ENCODE data around the gene TRDMT1.

TRDMT1 gene, protein sequence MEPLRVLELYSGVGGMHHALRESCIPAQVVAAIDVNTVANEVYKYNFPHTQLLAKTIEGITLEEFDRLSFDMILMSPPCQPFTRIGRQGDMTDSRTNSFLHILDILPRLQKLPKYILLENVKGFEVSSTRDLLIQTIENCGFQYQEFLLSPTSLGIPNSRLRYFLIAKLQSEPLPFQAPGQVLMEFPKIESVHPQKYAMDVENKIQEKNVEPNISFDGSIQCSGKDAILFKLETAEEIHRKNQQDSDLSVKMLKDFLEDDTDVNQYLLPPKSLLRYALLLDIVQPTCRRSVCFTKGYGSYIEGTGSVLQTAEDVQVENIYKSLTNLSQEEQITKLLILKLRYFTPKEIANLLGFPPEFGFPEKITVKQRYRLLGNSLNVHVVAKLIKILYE

GRCh38 chr10:17200912-17201793, at the start of gene TRDMT1:
Gene TRDMT1, minus strand, starts transcription at chr10:17201672. Its CDS starts 38 bp downstream, at chr10:17201634.
- peak; percentile 32 for DNase-seq

DNA sequence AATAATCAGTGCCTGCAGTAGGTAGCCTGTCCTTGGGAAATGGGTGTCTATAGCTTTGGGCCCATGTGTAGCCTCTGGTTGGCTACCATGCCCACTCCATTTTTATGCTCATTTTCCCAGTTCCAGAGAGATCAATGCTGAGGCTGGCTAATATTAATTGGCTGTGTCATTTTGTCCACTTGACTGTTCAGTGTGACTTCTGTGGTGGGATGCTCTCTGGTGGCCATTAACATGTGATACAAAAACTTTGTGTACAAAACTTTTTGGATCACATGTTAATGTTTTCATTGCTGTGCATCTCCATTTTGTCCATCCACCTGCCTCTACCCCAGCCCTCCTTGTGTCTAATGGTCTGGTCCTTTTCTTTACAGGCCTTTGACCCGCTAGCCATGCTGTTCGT, 49.3 kb upstream of the TRDMT1 start:
- DNase-seq: no peak

GRCh38 chr10:17249820-17250219, 48.3 kb upstream of the TRDMT1 start:
- DNase-seq: no peak

GRCh38 chr10:17248964-17249363, 47.5 kb upstream of the TRDMT1 start:
- no peak for DNase-seq

DNA sequence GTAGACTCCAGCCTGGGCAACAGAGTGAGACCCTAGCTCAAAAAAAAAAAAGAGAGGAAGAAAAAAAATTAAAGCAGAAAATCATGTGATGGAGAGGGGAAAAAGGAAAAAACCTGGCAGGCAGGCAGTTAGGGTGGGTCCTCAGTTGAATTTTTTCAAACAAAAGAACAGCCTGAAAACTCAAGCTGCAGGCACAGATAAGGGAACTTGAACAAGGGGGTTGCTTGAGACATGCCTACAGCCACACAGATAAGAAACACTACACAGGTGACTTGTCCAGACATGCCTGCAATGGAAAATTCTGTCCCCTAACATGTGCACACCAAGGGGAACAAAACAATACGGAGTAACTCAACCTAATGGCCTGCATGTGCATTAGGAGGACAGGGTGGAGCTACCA, 45.7 kb upstream of the TRDMT1 start:
- no peak for DNase-seq

DNA sequence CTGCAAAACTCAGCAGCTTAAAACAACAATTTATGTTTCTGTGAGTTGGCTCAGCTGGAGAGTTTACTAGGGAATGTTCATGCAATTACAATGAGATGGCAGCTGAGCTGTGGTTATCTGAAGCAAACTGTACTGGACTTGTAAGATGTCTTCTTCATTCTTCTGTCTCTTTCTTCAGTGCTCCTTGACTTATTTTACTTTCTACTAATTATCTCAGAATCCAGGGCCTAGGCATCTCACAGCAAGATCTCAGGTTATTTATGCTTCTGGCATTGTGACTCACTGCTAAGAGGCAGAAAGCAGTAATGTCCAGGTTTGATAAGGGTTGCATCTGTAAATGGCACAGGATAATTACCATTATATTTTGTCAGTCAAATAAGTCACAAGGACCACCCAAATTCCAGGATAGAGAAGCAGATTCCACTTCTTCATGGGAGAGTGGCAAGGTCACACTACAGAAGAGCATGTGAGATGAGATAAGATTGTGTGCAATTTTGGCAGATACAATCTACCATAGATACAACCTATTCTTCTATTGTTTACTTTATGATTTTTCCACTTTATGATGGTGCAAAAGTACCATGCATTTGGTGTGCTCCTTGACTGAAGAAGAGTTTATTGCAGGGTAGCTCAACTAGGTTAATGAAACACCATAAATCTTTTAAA, 43.4 kb upstream of the TRDMT1 start:
- no peak for DNase-seq

- DNase-seq: no peak
These were observed 40.3 kb upstream of the TRDMT1 start for GRCh38 chr10:17241611-17242333.

DNA sequence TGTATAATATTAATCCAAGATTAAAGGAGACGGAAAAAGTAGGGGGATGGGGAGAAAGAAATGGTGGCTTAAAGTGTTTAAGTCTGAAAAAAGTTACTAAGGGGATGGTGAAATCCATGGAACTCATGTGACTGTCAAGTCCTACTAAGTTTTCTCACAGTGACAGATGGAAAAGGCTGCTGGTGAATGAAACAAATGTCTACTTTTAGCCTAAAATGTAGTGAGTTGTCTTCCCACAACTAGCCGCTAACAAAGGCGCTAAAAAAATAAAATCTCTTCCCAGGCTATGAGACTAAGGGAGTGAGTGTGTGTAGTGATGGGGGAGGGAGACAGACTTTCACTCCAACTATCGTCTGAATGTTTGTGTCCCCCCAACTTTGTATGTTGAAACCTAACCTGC, 39.1 kb upstream of the TRDMT1 start:
- DNase-seq: no peak

- DNase-seq: no peak
These were observed 38.6 kb upstream of the TRDMT1 start for GRCh38 chr10:17240096-17240495.

GRCh38 chr10:17239345-17240085, 38.0 kb upstream of the TRDMT1 start:
- no peak for DNase-seq

- DNase-seq: no peak
These were observed 37.2 kb upstream of the TRDMT1 start for GRCh38 chr10:17238445-17239291.

GRCh38 chr10:17237915-17238444, 36.5 kb upstream of the TRDMT1 start:
- DNase-seq: no peak

GRCh38 chr10:17237149-17237527, 35.7 kb upstream of the TRDMT1 start:
- no peak for DNase-seq

- DNase-seq: no peak
These were observed 35.1 kb upstream of the TRDMT1 start for GRCh38 chr10:17236468-17237148.

DNA sequence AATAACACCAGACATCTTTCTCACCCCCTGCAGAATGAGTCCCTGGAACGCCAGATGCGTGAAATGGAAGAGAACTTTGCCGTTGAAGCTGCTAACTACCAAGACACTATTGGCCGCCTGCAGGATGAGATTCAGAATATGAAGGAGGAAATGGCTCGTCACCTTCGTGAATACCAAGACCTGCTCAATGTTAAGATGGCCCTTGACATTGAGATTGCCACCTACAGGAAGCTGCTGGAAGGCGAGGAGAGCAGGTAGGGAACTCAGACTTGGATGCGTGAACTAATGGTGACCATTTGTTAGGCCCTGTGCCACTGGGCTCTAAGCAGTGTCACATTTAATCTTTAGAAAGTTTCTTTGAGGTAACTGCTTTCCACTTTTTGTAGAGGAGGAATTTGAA, 33.7 kb upstream of the TRDMT1 start:
- DNase-seq: no peak

- DNase-seq: no peak
These were observed 33.0 kb upstream of the TRDMT1 start for GRCh38 chr10:17234431-17234945.

GRCh38 chr10:17233286-17233991, 32.0 kb upstream of the TRDMT1 start:
- no peak for DNase-seq

DNA sequence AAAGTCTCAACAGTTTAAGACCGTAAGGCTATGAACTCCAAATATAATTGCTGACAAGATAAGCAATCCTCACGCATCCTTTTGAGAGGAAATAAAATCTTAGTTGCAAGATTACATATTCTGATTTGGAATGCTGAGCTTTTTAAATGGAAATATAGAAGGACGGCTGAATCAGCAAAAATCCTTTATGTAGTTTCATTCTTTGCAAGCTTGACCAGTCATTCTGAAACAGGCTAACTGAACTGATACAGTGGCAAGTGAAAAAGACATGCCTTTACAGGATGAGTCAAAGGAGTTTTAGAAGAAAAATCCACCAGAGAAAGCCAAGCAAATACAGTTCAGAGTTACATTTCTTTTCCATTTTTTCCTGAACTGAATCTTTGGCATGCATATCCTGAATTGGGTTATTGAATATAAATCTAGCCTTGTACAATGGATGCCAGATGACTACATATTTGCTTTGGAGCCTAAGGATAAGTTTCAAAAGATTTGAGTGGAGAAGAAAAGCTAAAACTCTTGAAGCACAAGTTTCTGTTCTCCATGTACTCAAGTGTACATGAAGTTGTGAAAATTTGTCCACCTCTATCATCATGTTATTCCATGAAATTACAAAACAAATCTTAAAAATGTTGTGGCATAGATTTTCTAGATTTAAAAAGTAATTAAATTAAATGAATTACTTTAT, 30.9 kb upstream of the TRDMT1 start:
- no peak for DNase-seq

- no peak for DNase-seq
These were observed 30.3 kb upstream of the TRDMT1 start for GRCh38 chr10:17231788-17232187.

Measured in NCI-H2171 (cell line).